ENCODE measurements around the gene GNA12. TPM values are rescaled to one million over a fixed set of nuclear protein-coding genes. Genes with fewer than 3 reads are reported as not detected.

Gene GNA12
- total and polyA plus RNA-seq, 4 donors: 21.4 to 56.6 (median 42.3) TPM

DNA sequence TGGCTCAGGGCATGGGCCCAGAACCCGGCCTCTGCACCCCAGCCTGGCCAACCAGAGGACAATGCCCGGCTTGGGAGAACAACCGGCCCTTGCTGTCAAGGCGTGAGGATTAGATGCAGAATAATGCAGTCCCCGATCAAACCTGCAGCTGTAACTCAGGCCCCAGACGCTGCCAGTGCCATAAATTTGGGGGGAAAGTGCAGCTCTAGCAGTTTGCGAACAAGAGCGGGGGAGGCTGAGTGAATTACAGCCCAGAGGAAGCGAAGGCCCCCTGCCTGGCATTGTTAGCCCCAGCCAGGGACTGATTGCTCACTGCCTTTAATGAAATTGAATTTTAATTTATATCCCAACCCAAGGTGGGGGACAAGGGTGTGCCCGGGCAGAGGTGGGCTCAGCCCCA lies 38.0 kb upstream of the GNA12 start:
- ATAC-seq (ENCODE audit: low FRiP score) (no peak), DNase-seq (no peak)
- Histone ChIP-seq H3K36me3 (ENCODE audit: control insufficient read depth in 1 of 2, insufficient read depth in 2 of 2, low read length in 1 of 2) (no peaks in the 10 kb centered on the region), H3K4me1 (ENCODE audit: control insufficient read depth in 1 of 2, insufficient read depth in 2 of 2, low read length in 2 of 2) (no peaks in the 10 kb centered on the region), H3K9me3 (ENCODE audit: control insufficient read depth, low read length) (no peaks in the 10 kb centered on the region), H3K4me3 (ENCODE audit: low read length in 2 of 2) (no peak overlapping the region), H3K27ac (ENCODE audit: low read depth in 1 of 2, low read length in 2 of 2) (no peak overlapping the region), H3K27me3 (ENCODE audit: control insufficient read depth in 1 of 2, insufficient read depth in 2 of 2, low read length in 1 of 2) (no peaks in the 10 kb centered on the region)
- WGBS, 2 donors: 89 to 90% methylated on average over 10 of the region's 10 CpGs
- intact Hi-C loops (cut with DNase I): loop anchor here in 1 of 2 donors (5.0 kb wide), 1 partner anchor 275 kb away; no protein-coding TSS in a partner anchor

DNA sequence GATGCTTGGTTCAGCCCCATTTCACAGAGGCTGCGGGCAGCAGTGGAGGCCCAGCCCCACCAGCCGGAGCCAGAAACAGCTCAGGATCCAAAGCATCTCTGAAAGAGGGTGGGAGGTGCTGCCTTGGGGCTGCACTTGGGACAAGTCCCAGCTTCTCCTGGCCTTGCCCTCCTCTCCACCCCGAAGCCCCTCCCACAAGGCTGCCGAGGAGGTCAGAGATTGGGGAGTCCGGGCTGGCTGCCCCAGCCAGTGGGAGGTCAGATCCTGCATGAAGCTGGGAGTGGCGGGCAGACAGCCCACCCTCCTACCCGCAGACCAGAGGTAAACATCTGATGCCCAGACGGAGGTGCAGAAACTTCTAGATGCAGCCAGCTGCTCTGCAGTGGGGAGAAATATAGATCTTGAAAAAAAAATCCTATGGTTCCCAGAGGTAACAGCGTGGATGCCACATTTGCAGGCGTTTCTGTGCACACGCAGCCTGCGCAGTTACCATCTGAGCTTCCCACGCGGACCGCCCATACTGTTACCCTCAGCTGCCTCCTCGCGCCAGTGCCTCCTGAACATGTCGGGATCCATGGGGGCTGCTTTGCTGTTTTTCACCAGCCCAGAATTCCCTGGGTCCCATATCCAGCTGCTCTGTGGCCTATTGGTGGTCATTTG lies 36.9 kb upstream of the GNA12 start:
- intact Hi-C loops (cut with DNase I): loop anchor here in 1 of 2 donors (5.0 kb wide), 1 partner anchor 276 kb away; no protein-coding TSS in a partner anchor
- no peaks in the 10 kb centered on the region for H3K36me3 ChIP-seq (ENCODE audit: control insufficient read depth in 1 of 2, insufficient read depth in 2 of 2, low read length in 1 of 2)
- H3K4me3 ChIP-seq (ENCODE audit: low read length in 2 of 2): no peak overlapping the region
- H3K4me1 ChIP-seq (ENCODE audit: control insufficient read depth in 1 of 2, insufficient read depth in 2 of 2, low read length in 2 of 2): no peaks in the 10 kb centered on the region
- no peak overlapping the region for H3K27ac ChIP-seq (ENCODE audit: low read depth in 1 of 2, low read length in 2 of 2)
- no peak for DNase-seq
- WGBS, 2 donors: 58 to 59% methylated on average over 18 of the region's 18 CpGs
- no peaks in the 10 kb centered on the region for H3K9me3 ChIP-seq (ENCODE audit: control insufficient read depth, low read length)
- no peak for ATAC-seq (ENCODE audit: low FRiP score)
- no peaks in the 10 kb centered on the region for H3K27me3 ChIP-seq (ENCODE audit: control insufficient read depth in 1 of 2, insufficient read depth in 2 of 2, low read length in 1 of 2)

DNA sequence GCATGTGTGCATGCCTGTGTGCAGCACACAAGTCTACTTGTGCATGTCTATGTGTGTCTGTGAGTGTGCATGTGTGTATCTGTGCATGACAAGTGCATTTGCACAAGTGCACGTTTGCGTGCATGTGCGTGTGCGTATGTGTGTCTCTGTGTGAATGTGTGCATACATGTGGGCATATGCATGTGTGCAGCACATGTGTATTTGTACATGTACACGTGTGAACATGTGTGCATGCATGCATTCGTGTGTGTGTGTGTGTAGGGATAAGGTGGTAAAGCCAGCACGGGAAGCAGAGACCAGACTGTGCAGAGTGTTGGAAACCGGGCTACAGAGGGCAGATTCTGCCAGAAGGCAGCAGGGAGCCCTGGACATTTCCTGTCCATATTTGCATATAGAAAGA lies 35.9 kb upstream of the GNA12 start:
- Histone ChIP-seq H3K27ac (ENCODE audit: low read depth in 1 of 2, low read length in 2 of 2) (no peak overlapping the region), H3K4me1 (ENCODE audit: control insufficient read depth in 1 of 2, insufficient read depth in 2 of 2, low read length in 2 of 2) (no peaks in the 10 kb centered on the region), H3K9me3 (ENCODE audit: control insufficient read depth, low read length) (no peaks in the 10 kb centered on the region), H3K4me3 (ENCODE audit: low read length in 2 of 2) (no peak overlapping the region), H3K27me3 (ENCODE audit: control insufficient read depth in 1 of 2, insufficient read depth in 2 of 2, low read length in 1 of 2) (no peaks in the 10 kb centered on the region), H3K36me3 (ENCODE audit: control insufficient read depth in 1 of 2, insufficient read depth in 2 of 2, low read length in 1 of 2) (no peaks in the 10 kb centered on the region)
- 74 to 77% methylated on average over 8 of the region's 8 CpGs for WGBS, 2 donors
- intact Hi-C loops (cut with DNase I): loop anchor here in 1 of 2 donors (5.0 kb wide), 1 partner anchor 277 kb away; no protein-coding TSS in a partner anchor
- DNase-seq (no peak), ATAC-seq (ENCODE audit: low FRiP score) (no peak)

GRCh38 chr7:2879354-2879753 lies 35.2 kb upstream of the GNA12 start:
- intact Hi-C loops (cut with DNase I): no loop called here
- no peak for DNase-seq
- Histone ChIP-seq H3K9me3 (ENCODE audit: control insufficient read depth, low read length) (no peaks in the 10 kb centered on the region), H3K4me3 (ENCODE audit: low read length in 2 of 2) (no peak overlapping the region), H3K27me3 (ENCODE audit: control insufficient read depth in 1 of 2, insufficient read depth in 2 of 2, low read length in 1 of 2) (no peaks in the 10 kb centered on the region), H3K27ac (ENCODE audit: low read depth in 1 of 2, low read length in 2 of 2) (no peak overlapping the region), H3K4me1 (ENCODE audit: control insufficient read depth in 1 of 2, insufficient read depth in 2 of 2, low read length in 2 of 2) (no peaks in the 10 kb centered on the region), H3K36me3 (ENCODE audit: control insufficient read depth in 1 of 2, insufficient read depth in 2 of 2, low read length in 1 of 2) (no peaks in the 10 kb centered on the region)
- ATAC-seq (ENCODE audit: low FRiP score): no peak
- WGBS, 2 donors: 96 to 98% methylated on average over 8 of the region's 8 CpGs

DNA sequence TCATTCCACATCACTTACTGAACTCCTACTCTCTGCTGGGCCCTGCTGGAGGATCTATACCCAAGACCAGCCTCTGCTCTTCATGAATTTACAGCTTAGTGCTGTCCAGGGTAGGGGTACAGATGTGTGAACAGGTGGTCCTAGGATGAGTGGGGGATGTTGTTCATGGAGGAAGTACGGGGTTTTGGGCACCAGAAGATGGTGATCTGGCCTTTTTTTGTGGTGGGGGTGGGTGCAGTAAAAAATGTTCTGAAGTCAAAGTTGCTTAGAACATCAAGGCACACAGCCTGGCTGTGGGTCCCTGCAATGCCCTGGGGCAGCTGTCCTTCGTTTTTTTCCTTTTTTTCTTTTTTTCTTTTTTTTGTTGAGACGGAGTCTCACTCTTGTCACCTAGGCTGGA lies 34.2 kb upstream of the GNA12 start:
- Histone ChIP-seq H3K4me3 (ENCODE audit: low read length in 2 of 2) (no peak overlapping the region), H3K27ac (ENCODE audit: low read depth in 1 of 2, low read length in 2 of 2) (no peak overlapping the region), H3K36me3 (ENCODE audit: control insufficient read depth in 1 of 2, insufficient read depth in 2 of 2, low read length in 1 of 2) (no peaks in the 10 kb centered on the region), H3K27me3 (ENCODE audit: control insufficient read depth in 1 of 2, insufficient read depth in 2 of 2, low read length in 1 of 2) (no peaks in the 10 kb centered on the region), H3K4me1 (ENCODE audit: control insufficient read depth in 1 of 2, insufficient read depth in 2 of 2, low read length in 2 of 2) (no peaks in the 10 kb centered on the region), H3K9me3 (ENCODE audit: control insufficient read depth, low read length) (no peaks in the 10 kb centered on the region)
- 84 to 96% methylated on average over 3 of the region's 3 CpGs for WGBS, 2 donors
- ATAC-seq (ENCODE audit: low FRiP score): no peak
- intact Hi-C loops (cut with DNase I): no loop called here
- no peak for DNase-seq

GRCh38 chr7:2876031-2876731 lies 32.1 kb upstream of the GNA12 start:
- ATAC-seq (ENCODE audit: low FRiP score) (no peak), DNase-seq (no peak)
- Histone ChIP-seq H3K4me3 (ENCODE audit: low read length in 2 of 2) (no peak overlapping the region), H3K9me3 (ENCODE audit: control insufficient read depth, low read length) (no peaks in the 10 kb centered on the region), H3K27ac (ENCODE audit: low read depth in 1 of 2, low read length in 2 of 2) (no peak overlapping the region), H3K4me1 (ENCODE audit: control insufficient read depth in 1 of 2, insufficient read depth in 2 of 2, low read length in 2 of 2) (no peaks in the 10 kb centered on the region), H3K27me3 (ENCODE audit: control insufficient read depth in 1 of 2, insufficient read depth in 2 of 2, low read length in 1 of 2) (no peaks in the 10 kb centered on the region), H3K36me3 (ENCODE audit: control insufficient read depth in 1 of 2, insufficient read depth in 2 of 2, low read length in 1 of 2) (no peaks in the 10 kb centered on the region)
- 77 to 83% methylated on average over 24 of the region's 24 CpGs for WGBS, 2 donors
- intact Hi-C loops (cut with DNase I): no loop called here

DNA sequence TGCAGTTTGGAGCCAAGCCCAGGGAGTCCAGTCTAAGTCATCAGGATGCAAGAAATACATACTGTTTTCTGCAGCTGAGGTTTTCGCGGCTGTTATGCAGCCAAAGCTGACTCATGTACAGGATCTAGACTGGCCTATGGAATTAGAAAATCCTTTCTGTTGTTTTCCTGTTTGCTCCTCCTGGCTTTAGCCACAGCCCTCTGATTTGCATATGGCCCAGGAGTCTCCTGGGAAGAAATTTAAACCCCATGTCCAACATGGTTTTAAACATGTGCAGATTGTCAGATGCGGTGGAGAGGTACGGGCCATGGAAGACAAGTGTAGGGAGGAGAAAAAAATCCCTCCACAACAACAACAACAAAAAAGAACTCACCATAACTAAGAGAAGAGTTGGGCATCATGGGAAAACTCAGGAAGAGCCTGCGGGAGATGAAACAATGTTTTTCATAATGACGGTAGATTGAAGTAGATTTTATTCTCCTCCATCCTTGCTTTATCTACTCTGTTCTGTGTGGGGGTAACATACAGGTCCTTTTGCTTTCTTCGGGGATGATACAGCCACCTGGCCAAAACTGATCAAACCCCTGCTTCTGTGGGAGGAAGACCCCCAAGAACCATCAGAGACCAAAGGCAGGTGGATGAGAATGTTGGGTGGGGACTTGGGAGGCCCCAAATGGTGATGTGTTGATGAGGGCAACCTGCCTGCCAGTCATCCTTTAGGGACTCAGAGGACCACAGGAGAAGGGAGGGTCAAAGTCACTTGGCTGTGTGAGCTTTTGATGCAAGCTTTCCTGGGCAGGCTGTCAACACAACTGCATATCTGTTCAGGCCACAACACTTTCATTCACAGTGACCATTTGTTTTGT lies 29.8 kb upstream of the GNA12 start:
- DNase-seq: no peak
- H3K9me3 ChIP-seq (ENCODE audit: control insufficient read depth, low read length): no peaks in the 10 kb centered on the region
- intact Hi-C loops (cut with DNase I): no loop called here
- 69 to 79% methylated on average over 7 of the region's 7 CpGs for WGBS, 2 donors
- no peak overlapping the region for H3K4me3 ChIP-seq (ENCODE audit: low read length in 2 of 2)
- ATAC-seq (ENCODE audit: low FRiP score): no peak
- no peaks in the 10 kb centered on the region for H3K27me3 ChIP-seq (ENCODE audit: control insufficient read depth in 1 of 2, insufficient read depth in 2 of 2, low read length in 1 of 2)
- H3K27ac ChIP-seq (ENCODE audit: low read depth in 1 of 2, low read length in 2 of 2): no peak overlapping the region
- no peaks in the 10 kb centered on the region for H3K4me1 ChIP-seq (ENCODE audit: control insufficient read depth in 1 of 2, insufficient read depth in 2 of 2, low read length in 2 of 2)
- no peaks in the 10 kb centered on the region for H3K36me3 ChIP-seq (ENCODE audit: control insufficient read depth in 1 of 2, insufficient read depth in 2 of 2, low read length in 1 of 2)

- no peak overlapping the region for H3K27ac ChIP-seq (ENCODE audit: low read depth in 1 of 2, low read length in 2 of 2)
- intact Hi-C loops (cut with DNase I): no loop called here
- 71 to 74% methylated on average over 10 of the region's 10 CpGs for WGBS, 2 donors
- H3K27me3 ChIP-seq (ENCODE audit: control insufficient read depth in 1 of 2, insufficient read depth in 2 of 2, low read length in 1 of 2): no peaks in the 10 kb centered on the region
- H3K36me3 ChIP-seq (ENCODE audit: control insufficient read depth in 1 of 2, insufficient read depth in 2 of 2, low read length in 1 of 2): no peaks in the 10 kb centered on the region
- no peak for ATAC-seq (ENCODE audit: low FRiP score)
- no peak for DNase-seq
- no peaks in the 10 kb centered on the region for H3K4me1 ChIP-seq (ENCODE audit: control insufficient read depth in 1 of 2, insufficient read depth in 2 of 2, low read length in 2 of 2)
- no peaks in the 10 kb centered on the region for H3K9me3 ChIP-seq (ENCODE audit: control insufficient read depth, low read length)
- no peak overlapping the region for H3K4me3 ChIP-seq (ENCODE audit: low read length in 2 of 2)
Measured at GRCh38 chr7:2873146-2873545, 29.0 kb upstream of the GNA12 start.
